ENCODE results near the gene CCNJL. TPM values are rescaled to one million over a fixed set of nuclear protein-coding genes. Genes with fewer than 3 reads are reported as not detected.

The CCNJL gene
- total RNA-seq, 4 donors from 2014 or later, result 0.44 to 1.5 (median 0.63) TPM; not detected in 1

- Histone ChIP-seq H3K9me3 (no peaks in the 10 kb centered on the region), H3K4me3 (no peak overlapping the region), H3K36me3 (no peaks in the 10 kb centered on the region), H3K27ac (no peak overlapping the region), H3K4me1 (peaks cover 0 to 22% (median 10%) of the 10 kb centered on the region in 4 donors), H3K27me3 (no peaks in the 10 kb centered on the region)
- TF ChIP-seq EP300 (IDR thresholded peaks at IDR 0.05), result no peak
- TF ChIP-seq CTCF (IDR thresholded peaks at IDR 0.05), result no peak
- no peak for TF ChIP-seq POLR2A (IDR thresholded peaks at IDR 0.05)
- WGBS, 2 donors, result 68 to 69% methylated on average over 9 of the region's 9 CpGs
- no peak for DNase-seq (ENCODE audit: low spot score in 2 of 2)
Observed at GRCh38 chr5:160266752-160267345, 45.5 kb downstream of the CCNJL start.

- TF ChIP-seq CTCF (IDR thresholded peaks at IDR 0.05), result no peak
- TF ChIP-seq POLR2A (IDR thresholded peaks at IDR 0.05), result no peak
- no peak for TF ChIP-seq EP300 (IDR thresholded peaks at IDR 0.05)
- Histone ChIP-seq H3K9me3 (no peaks in the 10 kb centered on the region), H3K36me3 (no peaks in the 10 kb centered on the region), H3K27me3 (no peaks in the 10 kb centered on the region), H3K4me3 (no peak overlapping the region), H3K27ac (no peak overlapping the region), H3K4me1 (peaks cover 0 to 26% (median 13%) of the 10 kb centered on the region in 4 donors)
- WGBS, 2 donors, result 83 to 86% methylated on average over 5 of the region's 5 CpGs
- no peak for DNase-seq (ENCODE audit: low spot score in 2 of 2)
Observed at GRCh38 chr5:160266044-160266443, 46.3 kb downstream of the CCNJL start.

GRCh38 chr5:160263326-160263855 lies 49.0 kb downstream of the CCNJL start:
- peaks cover 0 to 18% (median 8%) of the 10 kb centered on the region in 4 donors for H3K4me1 ChIP-seq
- no peak for DNase-seq (ENCODE audit: low spot score in 2 of 2)
- no peak overlapping the region for H3K4me3 ChIP-seq
- H3K27ac ChIP-seq, result no peak overlapping the region
- H3K36me3 ChIP-seq, result peaks cover 0 to 12% (median 0%) of the 10 kb centered on the region in 3 donors
- 75 to 76% methylated on average over 4 of the region's 4 CpGs for WGBS, 2 donors
- no peaks in the 10 kb centered on the region for H3K9me3 ChIP-seq
- H3K27me3 ChIP-seq, result no peaks in the 10 kb centered on the region
- TF ChIP-seq POLR2A (IDR thresholded peaks at IDR 0.05) (no peak), EP300 (IDR thresholded peaks at IDR 0.05) (no peak), CTCF (IDR thresholded peaks at IDR 0.05) (no peak)

- TF ChIP-seq CTCF (IDR thresholded peaks at IDR 0.05) (no peak), EP300 (IDR thresholded peaks at IDR 0.05) (no peak), POLR2A (IDR thresholded peaks at IDR 0.05) (no peak)
- Histone ChIP-seq H3K27me3 (no peaks in the 10 kb centered on the region), H3K4me1 (peaks cover 0 to 15% (median 8%) of the 10 kb centered on the region in 4 donors), H3K27ac (no peak overlapping the region), H3K4me3 (no peak overlapping the region), H3K9me3 (no peaks in the 10 kb centered on the region), H3K36me3 (peaks cover 0 to 12% (median 0%) of the 10 kb centered on the region in 3 donors)
- no peak for DNase-seq (ENCODE audit: low spot score in 2 of 2)
- 62 to 63% methylated on average over 16 of the region's 16 CpGs for WGBS, 2 donors
Observed at GRCh38 chr5:160262151-160263074, 50.0 kb downstream of the CCNJL start.
